H9 (cell line): ENCODE data around the gene CD226. TPM values are rescaled to one million over a fixed set of nuclear protein-coding genes. Genes with fewer than 3 reads are reported as not detected.
A peak's percentile ranks its signal among the peaks of the same experiment; 100 is the strongest.

Source experiments
- DNase-seq: peaks from one replicate; pipeline ENCODE4 v3.0.0-alpha.2; 2017
- H2AFZ ChIP-seq: one replicate; pipeline ENCODE4 v1.6.1; 2013; ENCODE audit warnings: mild to moderate bottlenecking, low read length, control low read depth, moderate library complexity
- H2AK5ac ChIP-seq: 2 replicates; pipeline ENCODE4 v1.6.1; 2013; ENCODE audit warnings: low read length, control low read depth, mixed read lengths; ENCODE audit not compliant: insufficient read length
- H2BK120ac ChIP-seq: one replicate; pipeline ENCODE4 v1.6.1; 2013; ENCODE audit warnings: low read depth, mild to moderate bottlenecking, low read length, control low read depth, inconsistent platforms; ENCODE audit not compliant: poor library complexity, severe bottlenecking
- H2BK12ac ChIP-seq: 2 replicates; pipeline ENCODE4 v1.6.1; 2013; ENCODE audit warnings: low read length, control low read depth, mixed read lengths, low read depth; ENCODE audit not compliant: insufficient read length
- H2BK15ac ChIP-seq: 2 replicates; pipeline ENCODE4 v1.6.1; 2013; ENCODE audit warnings: low read depth, low read length, control low read depth
- H2BK20ac ChIP-seq: one replicate; pipeline ENCODE4 v1.6.1; 2013; ENCODE audit warnings: low read depth, mild to moderate bottlenecking, low read length, control low read depth, inconsistent platforms; ENCODE audit not compliant: poor library complexity, severe bottlenecking
- H2BK5ac ChIP-seq: 2 replicates; pipeline ENCODE4 v1.6.1; 2013; ENCODE audit warnings: low read length, control low read depth, mixed read lengths; ENCODE audit not compliant: insufficient read length
- H3K14ac ChIP-seq: 2 replicates; pipeline ENCODE4 v1.6.1; 2013; ENCODE audit warnings: low read length, control low read depth; ENCODE audit not compliant: insufficient read depth
- H3K18ac ChIP-seq: 2 replicates; pipeline ENCODE4 v1.6.1; 2013; ENCODE audit warnings: low read depth, mild to moderate bottlenecking, mixed read lengths, low read length, control low read depth; ENCODE audit not compliant: insufficient read length
- H3K23ac ChIP-seq: 2 replicates; pipeline ENCODE4 v1.6.1; 2013; ENCODE audit warnings: low read length, control low read depth, mixed read lengths, low read depth; ENCODE audit not compliant: insufficient read length
- H3K23me2 ChIP-seq: 2 replicates; pipeline ENCODE4 v1.6.1; 2013; ENCODE audit warnings: low read depth, mild to moderate bottlenecking, mixed read lengths, low read length, control low read depth; ENCODE audit not compliant: insufficient read length, poor library complexity, severe bottlenecking
- H3K27ac ChIP-seq: 2 replicates; pipeline ENCODE4 v1.5.1; 2013; ENCODE audit warnings: low read length, control low read depth, mixed read lengths, low read depth; ENCODE audit not compliant: insufficient read length
- H3K27me3 ChIP-seq: 2 replicates; pipeline ENCODE4 v1.6.1; 2013; ENCODE audit warnings: low read length, control low read depth, inconsistent platforms; ENCODE audit not compliant: insufficient read depth
- H3K4ac ChIP-seq: 2 replicates; pipeline ENCODE4 v1.6.1; 2013; ENCODE audit warnings: low read depth, mild to moderate bottlenecking, control low read depth, inconsistent platforms, low read length, moderate library complexity
- H3K4me1 ChIP-seq: 2 replicates; pipeline ENCODE4 v1.6.1; 2013; ENCODE audit warnings: low read length, control low read depth, inconsistent platforms; ENCODE audit not compliant: insufficient read depth
- H3K4me2 ChIP-seq: 2 replicates; pipeline ENCODE4 v1.6.1; 2013; ENCODE audit warnings: low read length, control low read depth, mixed read lengths; ENCODE audit not compliant: insufficient read length, insufficient read depth
- H3K56ac ChIP-seq: 2 replicates; pipeline ENCODE4 v1.6.1; 2013; ENCODE audit warnings: low read depth, mild to moderate bottlenecking, mixed read lengths, low read length, control low read depth; ENCODE audit not compliant: insufficient read length
- H3K79me1 ChIP-seq: 2 replicates; pipeline ENCODE4 v1.6.1; 2013; ENCODE audit warnings: low read depth, mild to moderate bottlenecking, moderate library complexity, low read length, control low read depth, inconsistent platforms; ENCODE audit not compliant: insufficient read depth, poor library complexity, severe bottlenecking
- H3K79me2 ChIP-seq: 2 replicates; pipeline ENCODE4 v1.6.1; 2013; ENCODE audit warnings: low read length, control low read depth, inconsistent platforms; ENCODE audit not compliant: insufficient read depth
- H3K9ac ChIP-seq: 2 replicates; pipeline ENCODE4 v1.6.1; 2013; ENCODE audit warnings: low read length, control low read depth, mixed read lengths; ENCODE audit not compliant: insufficient read length; ENCODE audit errors: extremely low read depth
- H3K9me3 ChIP-seq: one replicate; pipeline ENCODE4 v1.6.1; 2013; ENCODE audit warnings: low read depth, low read length, inconsistent platforms; ENCODE audit not compliant: control insufficient read depth
- H3T11ph ChIP-seq: one replicate; pipeline ENCODE4 v1.6.1; 2013; ENCODE audit warnings: mild to moderate bottlenecking, low read length, control low read depth, inconsistent platforms
- H4K20me1 ChIP-seq: one replicate; pipeline ENCODE4 v1.6.1; 2013; ENCODE audit not compliant: control insufficient read depth, insufficient read length, insufficient read depth
- H4K5ac ChIP-seq: 2 replicates; pipeline ENCODE4 v1.6.1; 2013; ENCODE audit warnings: low read depth, mild to moderate bottlenecking, mixed read lengths, low read length, control low read depth; ENCODE audit not compliant: insufficient read length
- H4K8ac ChIP-seq: replicated peaks from 2 replicates; pipeline ENCODE4 v1.6.1; 2013; ENCODE audit warnings: low read length, control low read depth, mixed read lengths, low read depth; ENCODE audit not compliant: insufficient read length
- H4K91ac ChIP-seq: 2 replicates; pipeline ENCODE4 v1.6.1; 2013; ENCODE audit warnings: low read depth, mild to moderate bottlenecking, moderate library complexity, mixed read lengths, low read length, control low read depth; ENCODE audit not compliant: insufficient read length
- H3K27ac Mint-ChIP-seq, 3 experiments: 2 replicates in 2 of 3; 3 replicates in 1 of 3; pipeline ENCODE4 v1.8.0; 2020 to 2021; ENCODE audit warnings: mixed read lengths in 3 of 3, mild to moderate bottlenecking in 1 of 3, moderate library complexity in 1 of 3
- H3K27me3 Mint-ChIP-seq: 2 replicates; pipeline ENCODE4 v1.8.0; 2021; ENCODE audit warnings: low read depth, mild to moderate bottlenecking, moderate library complexity, mixed read lengths
- H3K36me3 Mint-ChIP-seq, 3 experiments: 2 replicates in 2 of 3; 3 replicates in 1 of 3; pipeline ENCODE4 v1.8.0; 2020 to 2021; ENCODE audit warnings: low read depth in 3 of 3, mixed read lengths in 3 of 3; ENCODE audit not compliant: insufficient read depth in 1 of 3
- H3K4me1 Mint-ChIP-seq, 2 experiments: 2 replicates each; pipeline ENCODE4 v1.8.0; 2020; ENCODE audit warnings: mixed read lengths in 2 of 2
- H3K4me3 Mint-ChIP-seq, 2 experiments: 2 replicates in 1 of 2; 3 replicates in 1 of 2; pipeline ENCODE4 v1.8.0; 2020 to 2021; ENCODE audit warnings: mild to moderate bottlenecking in 2 of 2, mixed read lengths in 2 of 2, moderate library complexity in 1 of 2
- H3K9me3 Mint-ChIP-seq, 2 experiments: 2 replicates in 1 of 2; 3 replicates in 1 of 2; pipeline ENCODE4 v1.8.0; 2020; ENCODE audit warnings: mild to moderate bottlenecking in 2 of 2, mixed read lengths in 2 of 2, moderate library complexity in 1 of 2
- WGBS: extraction: QIAGEN DNeasy Blood & Tissue Kit; methylation state at CpG from one replicate; pipeline ENCODE4 v1.1.7; 2013; ENCODE audit warnings: missing lambda C conversion rate, low lambda C conversion rate, mixed read lengths; ENCODE audit not compliant: insufficient read length; ENCODE audit errors: extremely low coverage; 5-methylcytosine and 5-hydroxymethylcytosine counted together
- total RNA-seq: library from RNA; stranded (reverse); gene quantifications from 2 replicates; pipeline ENCODE4 v1.2.1, GENCODE V29; 2021
- TF ChIP-seq, protein P1 (sequence below): fragments of 200-600 bp; sonication (generic); conservative IDR thresholded peaks from 3 replicates; pipeline ENCODE4 v1.8.0; 2021; ENCODE audit warnings: antibody characterized with exemption, mild to moderate bottlenecking

CD226 gene
- total RNA-seq, 1 experiment from 2014 or later = not detected

DNA sequence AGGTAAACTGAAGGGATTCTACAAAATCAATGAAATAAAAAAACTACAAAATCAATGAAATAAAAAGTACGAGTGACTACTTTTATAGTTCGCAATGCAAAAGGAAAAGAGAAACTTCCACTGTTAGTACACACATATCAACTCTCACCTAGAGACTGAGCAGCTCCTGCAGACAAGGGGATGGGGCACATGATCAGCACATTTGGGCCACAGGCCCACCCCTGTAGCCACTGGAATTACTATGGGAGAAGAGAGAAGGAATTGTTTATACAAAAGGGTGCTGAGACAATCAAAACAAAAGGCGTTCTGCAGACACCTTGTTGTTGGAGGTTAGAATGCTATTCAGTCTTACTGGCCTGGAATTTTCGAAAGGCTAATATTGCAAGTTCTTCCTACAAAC lies 34.7 kb upstream of the CD226 start:
- H2AFZ ChIP-seq = no peak overlapping the region
- no peak overlapping the region for H3K4ac ChIP-seq
- no peak overlapping the region for H3K9ac ChIP-seq
- H2AK5ac ChIP-seq = no peak overlapping the region
- no peak overlapping the region for H3K23ac ChIP-seq
- no peaks in the 10 kb centered on the region for H3K9me3 ChIP-seq
- Mint-ChIP-seq H3K4me3 (no peak overlapping the region), H3K36me3 (peaks cover 1 to 11% (median 3%) of the 10 kb centered on the region in 3 experiments; a peak in 4 of 7 replicates), H3K4me1 (peaks cover 27 to 29% of the 10 kb centered on the region in 2 experiments), H3K27me3 (no peaks in the 10 kb centered on the region), H3K9me3 (peaks cover under 1 to 1% of the 10 kb centered on the region in 2 experiments; a peak in 4 of 5 replicates), H3K27ac (peak overlapping the region; percentile 85 to 97 (median 91))
- no peak overlapping the region for H4K91ac ChIP-seq
- H2BK15ac ChIP-seq = no peak overlapping the region; the same call in 1 of the 2 replicates
- peak overlapping the region; percentile 21 for H3K4me2 ChIP-seq
- no peaks in the 10 kb centered on the region for H4K20me1 ChIP-seq
- no peak overlapping the region for H4K8ac ChIP-seq
- no peaks in the 10 kb centered on the region for H3K23me2 ChIP-seq
- no peak overlapping the region for H3K27ac ChIP-seq
- no CpG with 5 or more reads among the region's 4 CpGs for WGBS
- H3K27me3 ChIP-seq = no peaks in the 10 kb centered on the region
- no peak for DNase-seq
- no peak overlapping the region for H4K5ac ChIP-seq
- no peak overlapping the region for H2BK120ac ChIP-seq
- H3K14ac ChIP-seq = no peak overlapping the region
- TF ChIP-seq, protein P1, sequence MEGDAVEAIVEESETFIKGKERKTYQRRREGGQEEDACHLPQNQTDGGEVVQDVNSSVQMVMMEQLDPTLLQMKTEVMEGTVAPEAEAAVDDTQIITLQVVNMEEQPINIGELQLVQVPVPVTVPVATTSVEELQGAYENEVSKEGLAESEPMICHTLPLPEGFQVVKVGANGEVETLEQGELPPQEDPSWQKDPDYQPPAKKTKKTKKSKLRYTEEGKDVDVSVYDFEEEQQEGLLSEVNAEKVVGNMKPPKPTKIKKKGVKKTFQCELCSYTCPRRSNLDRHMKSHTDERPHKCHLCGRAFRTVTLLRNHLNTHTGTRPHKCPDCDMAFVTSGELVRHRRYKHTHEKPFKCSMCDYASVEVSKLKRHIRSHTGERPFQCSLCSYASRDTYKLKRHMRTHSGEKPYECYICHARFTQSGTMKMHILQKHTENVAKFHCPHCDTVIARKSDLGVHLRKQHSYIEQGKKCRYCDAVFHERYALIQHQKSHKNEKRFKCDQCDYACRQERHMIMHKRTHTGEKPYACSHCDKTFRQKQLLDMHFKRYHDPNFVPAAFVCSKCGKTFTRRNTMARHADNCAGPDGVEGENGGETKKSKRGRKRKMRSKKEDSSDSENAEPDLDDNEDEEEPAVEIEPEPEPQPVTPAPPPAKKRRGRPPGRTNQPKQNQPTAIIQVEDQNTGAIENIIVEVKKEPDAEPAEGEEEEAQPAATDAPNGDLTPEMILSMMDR = no peak
- H2BK12ac ChIP-seq = no peak overlapping the region
- H3K79me2 ChIP-seq = no peaks in the 10 kb centered on the region
- H3K4me1 ChIP-seq = no peaks in the 10 kb centered on the region; the same call in none of the 2 replicates
- H3K56ac ChIP-seq = no peak overlapping the region
- H3K18ac ChIP-seq = no peak overlapping the region
- no peak overlapping the region for H3T11ph ChIP-seq
- H2BK20ac ChIP-seq = no peak overlapping the region
- no peak overlapping the region for H2BK5ac ChIP-seq
- H3K79me1 ChIP-seq = no peaks in the 10 kb centered on the region
